ENCODE data around the gene UNC93A. TPM values are rescaled to one million over a fixed set of nuclear protein-coding genes. Genes with fewer than 3 reads are reported as not detected.
"Not testable (repeated sequence)": the region's sequence is repeated elsewhere in the genome, so short reads cannot be mapped to it uniquely, and the experiment has no call there.

UNC93A gene
- total RNA-seq, 2 experiments from 2014 or later, result not detected

DNA sequence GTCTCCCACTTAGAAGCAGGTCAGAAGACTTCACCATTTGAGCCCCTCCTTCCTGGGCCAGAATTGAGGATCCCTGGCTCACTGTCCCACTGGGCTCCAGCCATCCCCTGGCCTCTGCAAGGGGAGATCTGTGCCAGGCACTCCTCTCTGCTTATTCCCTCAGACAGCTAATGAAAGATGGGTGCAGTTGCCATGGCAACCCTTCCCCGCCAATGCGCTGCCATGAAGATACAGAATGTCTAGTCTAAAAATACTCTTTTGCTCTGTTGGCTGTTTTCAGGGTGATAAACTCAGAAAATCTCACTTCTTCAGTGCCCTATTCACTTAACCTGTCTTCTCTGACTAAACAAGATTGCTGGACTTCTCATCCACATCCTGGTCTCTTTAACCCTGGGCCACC lies 20.2 kb downstream of the UNC93A start:
- Mint-ChIP-seq H3K27me3 (ENCODE audit: low read depth) (peaks cover 2% of the 10 kb centered on the region), H3K4me3 (no peak overlapping the region), H3K27ac (no peak overlapping the region), H3K36me3 (ENCODE audit: low read depth) (no peaks in the 10 kb centered on the region), H3K9me3 (no peaks in the 10 kb centered on the region), H3K4me1 (ENCODE audit: low read depth) (no peaks in the 10 kb centered on the region)
- intact Hi-C loops (cut with micrococcal nuclease), result no loop called here
- CTCF ChIA-PET, result interaction anchor here (1.7 kb wide), 1 partner anchor 41 kb away, joined by 5 read pairs; no protein-coding TSS in a partner anchor
- DNase-seq, result no peak

- CTCF ChIA-PET; DNase-seq; intact Hi-C loops (cut with micrococcal nuclease); H3K27me3 Mint-ChIP-seq (ENCODE audit: low read depth); H3K4me3 Mint-ChIP-seq; H3K27ac Mint-ChIP-seq; H3K4me1 Mint-ChIP-seq (ENCODE audit: low read depth); H3K36me3 Mint-ChIP-seq (ENCODE audit: low read depth); H3K9me3 Mint-ChIP-seq: not testable (repeated sequence)
These were observed 20.6 kb downstream of the UNC93A start for GRCh38 chr6:167311691-167312090.

DNA sequence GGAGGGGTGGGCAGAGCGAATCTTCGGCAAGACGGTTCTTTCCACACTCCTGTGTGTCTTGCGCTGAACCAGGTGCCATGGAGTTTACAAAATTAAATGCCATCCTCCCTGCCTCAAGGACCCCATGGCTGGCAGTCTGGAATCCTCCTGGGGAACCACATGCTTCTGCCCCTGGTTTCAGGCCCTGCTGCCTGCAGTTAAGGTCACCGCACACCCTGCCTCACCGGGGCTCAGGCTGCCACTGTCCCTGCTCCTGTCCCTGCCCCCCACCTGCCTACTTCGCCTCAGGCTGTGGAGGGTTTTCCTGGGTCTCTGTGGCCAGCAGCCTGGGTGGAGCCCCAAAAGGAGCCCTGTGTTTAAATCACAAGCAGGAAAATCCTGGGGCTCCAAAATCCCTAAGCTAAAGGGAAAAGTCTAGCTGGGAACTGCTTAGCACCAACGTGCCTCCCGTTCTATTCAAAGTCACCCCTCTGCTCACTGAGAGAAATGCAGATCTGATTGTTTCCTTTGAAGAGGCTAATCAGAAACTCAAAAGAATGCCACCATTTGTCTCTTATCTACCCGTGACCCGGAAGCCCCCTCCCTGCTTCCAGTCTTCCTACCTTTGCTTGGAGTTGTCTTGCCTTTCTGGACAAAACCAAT lies 23.2 kb downstream of the UNC93A start:
- CTCF ChIA-PET, result no interaction called here
- H3K4me3 Mint-ChIP-seq, result no peak overlapping the region
- DNase-seq, result no peak
- H3K27me3 Mint-ChIP-seq (ENCODE audit: low read depth), result peaks cover 13% of the 10 kb centered on the region
- H3K36me3 Mint-ChIP-seq (ENCODE audit: low read depth), result no peaks in the 10 kb centered on the region
- H3K9me3 Mint-ChIP-seq, result no peaks in the 10 kb centered on the region
- no peaks in the 10 kb centered on the region for H3K4me1 Mint-ChIP-seq (ENCODE audit: low read depth)
- no peak overlapping the region for H3K27ac Mint-ChIP-seq
- intact Hi-C loops (cut with micrococcal nuclease), result no loop called here

GRCh38 chr6:167317172-167317571 lies 26.1 kb downstream of the UNC93A start:
- H3K27me3 Mint-ChIP-seq (ENCODE audit: low read depth), result peaks cover 13% of the 10 kb centered on the region
- H3K36me3 Mint-ChIP-seq (ENCODE audit: low read depth), result no peaks in the 10 kb centered on the region
- DNase-seq, result no peak
- intact Hi-C loops (cut with micrococcal nuclease), result no loop called here
- H3K27ac Mint-ChIP-seq, result no peak overlapping the region
- no peaks in the 10 kb centered on the region for H3K9me3 Mint-ChIP-seq
- CTCF ChIA-PET, result no interaction called here
- no peaks in the 10 kb centered on the region for H3K4me1 Mint-ChIP-seq (ENCODE audit: low read depth)
- no peak overlapping the region for H3K4me3 Mint-ChIP-seq

DNA sequence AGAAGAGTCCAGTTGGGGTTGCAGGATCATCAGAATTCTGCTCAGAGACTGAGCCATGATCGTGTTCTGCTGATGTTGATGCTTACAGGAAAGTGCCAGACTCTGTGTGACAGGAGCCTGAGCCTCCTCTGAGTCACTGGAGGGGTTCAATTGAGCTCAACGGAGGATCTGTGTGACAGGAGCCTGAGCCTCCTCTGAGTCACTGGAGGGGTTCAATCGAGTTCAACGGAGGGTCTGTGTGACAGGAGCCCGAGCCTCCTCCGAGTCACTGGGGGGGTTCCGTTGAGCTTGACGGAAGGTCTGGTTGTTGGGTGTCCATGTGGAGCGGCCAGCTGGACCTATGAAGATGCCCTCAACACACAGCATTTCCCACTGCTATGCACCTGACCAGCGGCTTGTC lies 27.2 kb downstream of the UNC93A start:
- H3K4me3 Mint-ChIP-seq; CTCF ChIA-PET; intact Hi-C loops (cut with micrococcal nuclease); H3K27ac Mint-ChIP-seq; H3K36me3 Mint-ChIP-seq (ENCODE audit: low read depth); H3K4me1 Mint-ChIP-seq (ENCODE audit: low read depth); H3K9me3 Mint-ChIP-seq; DNase-seq: not testable (repeated sequence)
- H3K27me3 Mint-ChIP-seq (ENCODE audit: low read depth), result peaks cover 11% of the 10 kb centered on the region

DNA sequence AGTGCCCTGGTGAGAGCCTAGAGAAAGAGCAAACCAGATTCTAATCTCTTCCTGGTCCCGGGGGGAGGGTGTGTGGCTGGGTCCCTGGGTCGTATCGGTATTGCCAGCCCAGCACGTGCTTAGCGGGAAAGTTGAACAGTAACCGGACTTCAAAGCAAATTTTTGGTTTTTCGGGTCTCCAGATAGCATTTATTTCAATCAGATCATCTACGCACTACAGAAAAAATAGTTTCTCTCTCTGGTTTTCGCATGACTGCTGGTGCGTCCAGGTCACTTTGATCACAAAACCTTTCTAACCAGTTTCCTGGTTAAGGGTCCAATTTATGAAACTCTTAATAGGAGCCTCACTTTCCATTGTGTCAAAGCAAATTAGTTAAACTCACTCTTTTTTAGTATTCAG lies 27.7 kb downstream of the UNC93A start:
- H3K9me3 Mint-ChIP-seq; H3K4me1 Mint-ChIP-seq (ENCODE audit: low read depth); intact Hi-C loops (cut with micrococcal nuclease); H3K27ac Mint-ChIP-seq; H3K36me3 Mint-ChIP-seq (ENCODE audit: low read depth); H3K4me3 Mint-ChIP-seq; DNase-seq; CTCF ChIA-PET: not testable (repeated sequence)
- H3K27me3 Mint-ChIP-seq (ENCODE audit: low read depth), result peaks cover 11% of the 10 kb centered on the region

- CTCF ChIA-PET; H3K9me3 Mint-ChIP-seq; DNase-seq; H3K4me3 Mint-ChIP-seq; H3K4me1 Mint-ChIP-seq (ENCODE audit: low read depth); intact Hi-C loops (cut with micrococcal nuclease); H3K36me3 Mint-ChIP-seq (ENCODE audit: low read depth); H3K27ac Mint-ChIP-seq: not testable (repeated sequence)
- peaks cover 11% of the 10 kb centered on the region for H3K27me3 Mint-ChIP-seq (ENCODE audit: low read depth)
These were observed 29.0 kb downstream of the UNC93A start for GRCh38 chr6:167319856-167320753.

DNA sequence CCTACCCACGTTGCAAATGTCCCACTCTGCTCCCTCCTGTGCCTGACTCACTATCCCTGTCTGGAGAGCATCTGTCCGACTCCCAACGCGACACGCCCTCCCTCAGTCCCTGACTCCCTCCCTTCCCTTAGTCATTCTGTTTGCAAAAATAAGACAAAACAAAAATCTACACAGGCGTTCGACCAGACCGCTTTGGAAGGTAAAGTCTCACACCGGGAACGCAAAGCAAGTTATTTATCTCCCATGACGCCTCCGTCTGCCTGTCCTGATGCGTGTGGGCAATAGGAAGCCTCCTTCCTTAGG lies 29.6 kb downstream of the UNC93A start:
- H3K4me3 Mint-ChIP-seq; H3K9me3 Mint-ChIP-seq; H3K36me3 Mint-ChIP-seq (ENCODE audit: low read depth); DNase-seq; intact Hi-C loops (cut with micrococcal nuclease); CTCF ChIA-PET; H3K4me1 Mint-ChIP-seq (ENCODE audit: low read depth); H3K27ac Mint-ChIP-seq: not testable (repeated sequence)
- peaks cover 14% of the 10 kb centered on the region for H3K27me3 Mint-ChIP-seq (ENCODE audit: low read depth)

GRCh38 chr6:167321185-167321584 lies 30.1 kb downstream of the UNC93A start:
- DNase-seq; H3K36me3 Mint-ChIP-seq (ENCODE audit: low read depth); intact Hi-C loops (cut with micrococcal nuclease); H3K9me3 Mint-ChIP-seq; CTCF ChIA-PET; H3K4me3 Mint-ChIP-seq; H3K4me1 Mint-ChIP-seq (ENCODE audit: low read depth); H3K27ac Mint-ChIP-seq: not testable (repeated sequence)
- H3K27me3 Mint-ChIP-seq (ENCODE audit: low read depth), result peaks cover 14% of the 10 kb centered on the region

DNA sequence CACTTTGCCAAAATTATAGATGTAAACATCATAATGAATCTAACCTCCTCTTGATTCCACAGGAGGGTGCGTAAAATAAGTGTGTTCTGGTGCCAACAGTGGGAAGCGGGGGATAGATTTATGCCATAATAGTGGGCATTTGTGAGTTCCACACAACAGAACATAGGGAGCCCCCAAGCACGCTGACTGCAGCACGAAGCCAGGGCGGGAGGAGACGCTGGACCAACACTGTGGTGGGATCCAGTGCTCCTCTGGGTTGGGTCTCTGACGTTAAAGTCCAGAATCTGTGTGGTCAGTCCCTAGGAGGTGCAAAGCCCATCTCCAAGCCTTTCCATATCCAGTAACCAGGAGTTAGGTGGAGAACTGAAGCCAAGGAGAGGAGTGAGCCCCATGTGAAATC lies 32.0 kb downstream of the UNC93A start:
- intact Hi-C loops (cut with micrococcal nuclease), result no loop called here
- no peak overlapping the region for H3K4me3 Mint-ChIP-seq
- DNase-seq, result no peak
- CTCF ChIA-PET, result no interaction called here
- H3K36me3 Mint-ChIP-seq (ENCODE audit: low read depth), result no peaks in the 10 kb centered on the region
- no peak overlapping the region for H3K27ac Mint-ChIP-seq
- H3K4me1 Mint-ChIP-seq (ENCODE audit: low read depth), result no peaks in the 10 kb centered on the region
- H3K27me3 Mint-ChIP-seq (ENCODE audit: low read depth), result peaks cover 6% of the 10 kb centered on the region
- H3K9me3 Mint-ChIP-seq, result no peaks in the 10 kb centered on the region

GRCh38 chr6:167324111-167324510 lies 33.0 kb downstream of the UNC93A start:
- peaks cover 11% of the 10 kb centered on the region for H3K27me3 Mint-ChIP-seq (ENCODE audit: low read depth)
- no peak overlapping the region for H3K4me3 Mint-ChIP-seq
- H3K36me3 Mint-ChIP-seq (ENCODE audit: low read depth), result no peaks in the 10 kb centered on the region
- no peaks in the 10 kb centered on the region for H3K4me1 Mint-ChIP-seq (ENCODE audit: low read depth)
- H3K27ac Mint-ChIP-seq, result no peak overlapping the region
- no peaks in the 10 kb centered on the region for H3K9me3 Mint-ChIP-seq
- intact Hi-C loops (cut with micrococcal nuclease), result no loop called here
- no peak for DNase-seq
- CTCF ChIA-PET, result no interaction called here

DNA sequence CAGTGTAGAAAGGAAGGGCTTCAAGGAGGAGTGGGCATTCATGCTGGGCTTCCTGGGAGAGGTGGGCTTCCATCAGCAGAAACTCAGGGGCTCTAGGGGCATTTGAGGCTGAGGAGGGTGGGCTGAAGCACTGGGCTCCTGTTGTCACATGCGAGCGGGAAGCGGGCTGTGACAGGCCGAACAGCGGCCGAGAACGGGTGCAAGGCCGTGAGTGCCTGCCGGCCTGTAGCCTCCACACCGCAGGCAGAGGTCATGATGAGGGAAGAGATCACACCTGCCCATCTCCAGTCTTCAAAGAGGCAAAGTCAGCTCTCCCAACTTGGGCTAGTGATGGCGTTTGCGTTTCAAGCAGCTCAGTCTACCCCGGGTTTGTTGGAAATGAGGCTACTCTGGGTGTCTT lies 34.7 kb downstream of the UNC93A start:
- Mint-ChIP-seq H3K36me3 (ENCODE audit: low read depth) (no peaks in the 10 kb centered on the region), H3K9me3 (no peaks in the 10 kb centered on the region), H3K4me3 (no peak overlapping the region), H3K4me1 (ENCODE audit: low read depth) (no peaks in the 10 kb centered on the region), H3K27me3 (ENCODE audit: low read depth) (peaks cover 11% of the 10 kb centered on the region), H3K27ac (no peak overlapping the region)
- intact Hi-C loops (cut with micrococcal nuclease), result no loop called here
- CTCF ChIA-PET, result no interaction called here
- no peak for DNase-seq

DNA sequence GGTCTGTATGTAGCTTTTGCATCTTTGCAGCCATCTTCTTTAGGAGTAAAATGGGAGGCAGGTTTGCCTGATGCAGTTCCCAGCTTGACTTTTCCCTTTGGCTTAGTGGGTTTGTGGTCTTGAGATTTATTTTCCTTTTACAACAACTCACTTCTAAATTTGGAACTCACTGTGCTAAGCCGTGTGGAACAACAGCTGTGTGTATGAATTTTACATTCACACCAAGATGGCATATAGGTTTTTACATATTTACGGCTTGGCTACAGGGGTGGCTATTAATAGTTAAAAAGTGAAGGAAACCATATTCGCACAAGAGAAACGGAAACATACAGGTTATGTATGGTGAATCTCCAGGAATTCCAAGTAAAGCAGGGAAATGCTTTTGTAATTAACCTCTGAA lies 36.3 kb downstream of the UNC93A start:
- Mint-ChIP-seq H3K4me1 (ENCODE audit: low read depth) (no peaks in the 10 kb centered on the region), H3K4me3 (no peak overlapping the region), H3K36me3 (ENCODE audit: low read depth) (no peaks in the 10 kb centered on the region), H3K9me3 (no peaks in the 10 kb centered on the region), H3K27ac (no peak overlapping the region), H3K27me3 (ENCODE audit: low read depth) (peaks cover 11% of the 10 kb centered on the region)
- CTCF ChIA-PET, result no interaction called here
- intact Hi-C loops (cut with micrococcal nuclease), result no loop called here
- DNase-seq, result no peak
